Measurements from ENCODE around the gene AGXT2.

Gene AGXT2

GRCh38 chr5:35081134-35081533, 33.4 kb upstream of the AGXT2 start:
- TF ChIP-seq CTCF (IDR thresholded peaks at IDR 0.05; ENCODE audit: extremely low read depth, insufficient read depth, missing control alignments): no peak
- no peak for DNase-seq (ENCODE audit: low spot score)
- in situ Hi-C loops (cut with MboI; ENCODE audit: low pct_unique_long_range_greater_than_20kb, low sequenced_read_pairs, unreplicated experiment): loop anchor here (25.0 kb wide), 1 partner anchor 856 kb away; the partner anchor contains the start of gene CAPSL

GRCh38 chr5:35073160-35073559, 25.4 kb upstream of the AGXT2 start:
- in situ Hi-C loops (cut with MboI; ENCODE audit: low pct_unique_long_range_greater_than_20kb, low sequenced_read_pairs, unreplicated experiment): no loop called here

GRCh38 chr5:35069188-35069587, 21.4 kb upstream of the AGXT2 start:
- no peak for DNase-seq (ENCODE audit: low spot score)
- no peak for TF ChIP-seq CTCF (IDR thresholded peaks at IDR 0.05; ENCODE audit: extremely low read depth, insufficient read depth, missing control alignments)
- in situ Hi-C loops (cut with MboI; ENCODE audit: low pct_unique_long_range_greater_than_20kb, low sequenced_read_pairs, unreplicated experiment): no loop called here

More at GRCh38 chr5:35073160-35073559, 25.4 kb upstream of the AGXT2 start:
- TF ChIP-seq CTCF (IDR thresholded peaks at IDR 0.05; ENCODE audit: extremely low read depth, insufficient read depth, missing control alignments): no peak
- DNase-seq (ENCODE audit: low spot score): no peak

- TF ChIP-seq CTCF (IDR thresholded peaks at IDR 0.05; ENCODE audit: extremely low read depth, insufficient read depth, missing control alignments): no peak
- DNase-seq (ENCODE audit: low spot score): no peak
- in situ Hi-C loops (cut with MboI; ENCODE audit: low pct_unique_long_range_greater_than_20kb, low sequenced_read_pairs, unreplicated experiment): no loop called here
Measured at GRCh38 chr5:35067985-35068384, 20.2 kb upstream of the AGXT2 start.

DNA sequence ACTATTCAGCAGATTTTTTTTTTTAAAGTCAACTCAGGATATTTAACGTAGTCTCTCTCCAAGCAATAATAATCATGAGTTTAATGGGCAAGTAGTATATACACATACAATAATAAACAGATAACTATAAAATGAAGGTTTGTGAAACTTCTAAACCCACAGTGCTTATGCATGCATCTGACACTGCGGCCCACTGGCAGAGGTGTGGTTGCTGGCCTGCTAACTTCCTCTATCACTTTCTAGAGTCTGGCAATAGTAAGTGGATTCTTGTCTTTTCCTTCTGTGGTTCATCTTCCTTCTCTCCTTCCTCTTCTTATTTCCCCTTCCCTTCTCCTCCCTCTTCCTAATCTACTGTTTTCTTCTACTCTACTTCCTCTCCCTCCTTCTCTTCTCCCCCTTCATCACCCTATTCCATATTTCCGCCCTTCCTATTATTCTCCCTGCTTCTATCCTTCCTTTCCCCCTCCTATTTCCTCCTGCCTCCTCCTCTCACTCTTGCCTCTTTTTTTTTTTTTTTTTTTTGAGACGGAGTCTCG, 18.6 kb upstream of the AGXT2 start:
- no peak for TF ChIP-seq CTCF (IDR thresholded peaks at IDR 0.05; ENCODE audit: extremely low read depth, insufficient read depth, missing control alignments)
- in situ Hi-C loops (cut with MboI; ENCODE audit: low pct_unique_long_range_greater_than_20kb, low sequenced_read_pairs, unreplicated experiment): no loop called here
- no peak for DNase-seq (ENCODE audit: low spot score)

DNA sequence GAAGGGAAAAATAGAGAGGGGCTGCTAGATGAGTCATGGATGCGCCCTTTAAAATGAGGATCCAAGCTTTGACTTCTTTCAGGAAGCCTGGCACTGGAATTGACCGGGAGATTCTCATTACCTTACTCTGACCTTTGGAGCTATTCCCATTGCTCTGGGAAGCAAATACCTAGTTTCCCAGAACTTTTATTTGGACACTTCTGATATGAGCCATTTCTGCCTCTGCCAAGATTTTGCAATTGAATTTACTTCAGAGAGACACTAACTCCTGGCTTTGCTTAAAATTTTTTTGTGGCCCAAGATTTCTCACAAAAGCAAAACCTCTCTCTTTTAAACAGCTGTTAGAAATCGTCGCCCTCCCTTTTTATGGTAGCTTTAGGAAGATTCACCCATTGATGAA, 15.7 kb upstream of the AGXT2 start:
- TF ChIP-seq CTCF (IDR thresholded peaks at IDR 0.05; ENCODE audit: extremely low read depth, insufficient read depth, missing control alignments): no peak
- in situ Hi-C loops (cut with MboI; ENCODE audit: low pct_unique_long_range_greater_than_20kb, low sequenced_read_pairs, unreplicated experiment): no loop called here
- no peak for DNase-seq (ENCODE audit: low spot score)
